HG03457 (cell line): Measurements from ENCODE around the gene CD34.

Experiments
- ATAC-seq: cut with Tn5 transposase; IDR thresholded peaks from one replicate; pipeline ENCODE4 v1.9.1; 2021; ENCODE audit warnings: moderate number of reproducible peaks; ENCODE audit not compliant: unreplicated experiment

The CD34 gene

GRCh38 chr1:207901041-207901653 is 9.8 kb downstream of the CD34 start:
- ATAC-seq = no peak

DNA sequence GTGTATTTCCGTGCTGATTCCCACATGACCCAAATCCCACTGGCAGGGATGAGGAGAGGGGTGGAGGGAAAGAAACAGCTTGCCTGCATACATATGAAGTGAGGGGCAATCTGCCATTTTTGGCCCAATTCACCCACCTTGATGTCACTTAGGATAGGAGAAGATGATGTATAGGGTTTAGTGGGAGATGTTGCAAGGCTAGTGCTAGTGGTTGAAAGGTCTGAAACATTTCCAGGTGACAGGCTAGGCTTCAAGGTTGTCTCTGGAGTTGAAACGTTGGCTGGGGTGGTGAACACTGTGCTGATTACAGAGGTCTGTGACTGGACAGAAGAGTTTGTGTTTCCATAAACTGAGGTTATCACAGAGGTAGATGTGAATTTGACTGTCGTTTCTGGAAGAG is 12.1 kb downstream of the CD34 start:
- ATAC-seq = no peak

DNA sequence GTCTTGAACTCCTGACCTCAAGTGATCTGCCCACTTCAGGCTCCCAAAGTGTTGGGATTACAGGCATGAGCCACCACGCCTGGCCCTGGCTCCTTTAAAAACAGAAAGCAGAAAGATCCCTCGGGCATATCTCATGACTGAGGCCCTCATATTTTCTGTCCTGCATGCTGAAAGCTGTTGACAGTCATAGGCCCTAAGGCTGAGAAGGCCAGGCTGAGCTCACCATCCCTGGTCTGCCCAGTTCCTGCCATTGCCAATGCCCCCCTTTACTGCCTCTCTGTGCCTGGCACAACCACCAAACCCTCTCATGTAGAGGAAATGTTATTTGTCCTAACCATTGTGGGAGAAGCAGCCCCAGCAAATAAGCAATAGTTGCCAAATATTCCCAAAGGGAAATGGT is 12.7 kb downstream of the CD34 start:
- no peak for ATAC-seq

- ATAC-seq = no peak
Measured at GRCh38 chr1:207897188-207897587, 13.7 kb downstream of the CD34 start.

DNA sequence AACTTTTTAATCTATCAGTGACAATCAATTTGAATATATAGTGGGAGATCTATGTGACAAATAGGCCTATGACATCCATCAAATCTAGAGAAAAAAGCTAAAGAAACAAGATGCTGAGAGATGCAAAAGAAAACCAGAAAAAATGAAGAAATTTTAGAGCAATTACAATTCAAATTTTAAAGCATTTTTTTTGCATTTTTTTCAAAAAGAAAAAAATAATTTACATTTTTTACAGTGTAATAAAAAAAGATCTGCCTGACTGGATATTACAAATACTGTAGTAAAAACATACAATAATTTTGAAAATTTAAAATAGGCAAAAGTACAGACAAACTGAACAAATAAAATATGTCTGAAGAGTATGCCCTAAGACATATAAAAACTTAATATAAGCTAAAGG is 14.4 kb downstream of the CD34 start:
- no peak for ATAC-seq

- ATAC-seq = no peak
Measured at GRCh38 chr1:207894704-207895103, 16.2 kb downstream of the CD34 start.

DNA sequence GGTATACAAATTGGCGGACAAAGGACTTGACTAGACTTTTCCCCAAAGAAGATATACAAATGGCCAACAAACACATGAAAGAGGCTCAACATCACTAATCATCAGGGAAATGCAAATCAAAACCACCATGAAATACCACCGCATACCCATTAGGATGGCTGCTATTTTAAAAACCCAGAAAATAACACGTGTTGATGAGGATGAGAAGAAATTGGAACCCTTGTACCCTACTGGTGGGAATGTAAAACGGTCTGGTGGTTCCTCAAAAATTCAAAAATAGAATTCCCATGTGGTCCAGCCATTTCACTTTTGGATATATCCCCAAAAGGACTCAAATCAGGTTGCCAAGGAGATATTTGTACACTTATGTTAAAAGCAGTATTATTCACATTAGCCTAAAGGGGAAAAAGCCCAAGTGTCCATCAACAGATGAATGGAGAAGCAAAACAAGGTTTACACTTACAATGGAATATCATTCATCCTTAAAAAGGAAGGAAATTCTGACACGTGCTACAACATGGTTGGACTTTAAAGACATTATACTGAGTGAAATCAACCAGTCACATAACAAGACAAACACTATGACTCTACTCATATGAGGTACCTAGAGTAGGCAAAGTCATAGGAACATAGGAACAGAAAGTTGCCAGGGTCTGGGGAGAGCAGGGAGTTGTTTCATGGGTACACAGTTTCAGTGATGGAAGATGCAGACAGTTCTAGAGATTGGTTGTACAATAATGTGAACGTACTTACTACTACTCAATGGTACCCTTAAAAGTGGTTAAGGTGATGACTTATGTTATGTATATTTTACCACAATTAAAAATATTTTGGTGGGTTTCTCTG is 17.0 kb downstream of the CD34 start:
- ATAC-seq = no peak

DNA sequence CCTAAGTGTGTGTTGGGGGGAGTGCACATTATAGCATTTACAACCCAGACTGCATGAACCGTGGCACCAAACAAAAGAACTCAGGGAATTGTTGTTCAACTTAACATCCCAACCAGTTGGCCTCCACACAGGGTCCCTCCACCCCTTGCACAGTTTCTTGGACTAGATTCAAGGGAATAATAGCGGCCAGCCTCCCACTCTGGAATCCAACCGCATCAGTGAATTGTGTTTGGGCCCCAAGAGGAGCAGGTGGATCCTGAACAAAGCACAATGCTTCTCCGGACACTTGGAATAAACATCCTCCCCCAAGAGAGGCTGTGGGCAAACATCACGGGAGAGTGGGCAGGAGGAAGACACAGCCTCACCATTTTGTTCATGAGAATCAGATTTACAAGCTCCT is 18.2 kb downstream of the CD34 start:
- no peak for ATAC-seq

DNA sequence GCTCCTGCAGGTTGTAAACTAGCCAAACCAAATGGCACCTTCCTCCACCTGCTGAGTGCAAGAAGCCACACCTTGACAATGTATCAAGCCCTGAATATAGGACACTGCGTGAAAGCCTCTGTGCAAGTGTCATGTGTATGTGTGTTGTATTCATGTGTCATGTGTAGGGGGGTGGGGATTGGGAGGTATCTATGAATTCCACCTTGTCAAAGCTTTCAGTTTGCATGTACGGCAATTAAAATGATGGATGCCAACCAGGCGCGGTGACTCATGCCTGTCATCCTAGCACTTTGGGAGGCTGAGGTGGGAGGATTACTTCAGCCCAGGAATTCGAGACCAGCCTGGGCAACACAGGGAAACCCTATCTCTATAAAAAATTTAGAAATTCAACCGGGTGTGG is 19.8 kb downstream of the CD34 start:
- no peak for ATAC-seq

DNA sequence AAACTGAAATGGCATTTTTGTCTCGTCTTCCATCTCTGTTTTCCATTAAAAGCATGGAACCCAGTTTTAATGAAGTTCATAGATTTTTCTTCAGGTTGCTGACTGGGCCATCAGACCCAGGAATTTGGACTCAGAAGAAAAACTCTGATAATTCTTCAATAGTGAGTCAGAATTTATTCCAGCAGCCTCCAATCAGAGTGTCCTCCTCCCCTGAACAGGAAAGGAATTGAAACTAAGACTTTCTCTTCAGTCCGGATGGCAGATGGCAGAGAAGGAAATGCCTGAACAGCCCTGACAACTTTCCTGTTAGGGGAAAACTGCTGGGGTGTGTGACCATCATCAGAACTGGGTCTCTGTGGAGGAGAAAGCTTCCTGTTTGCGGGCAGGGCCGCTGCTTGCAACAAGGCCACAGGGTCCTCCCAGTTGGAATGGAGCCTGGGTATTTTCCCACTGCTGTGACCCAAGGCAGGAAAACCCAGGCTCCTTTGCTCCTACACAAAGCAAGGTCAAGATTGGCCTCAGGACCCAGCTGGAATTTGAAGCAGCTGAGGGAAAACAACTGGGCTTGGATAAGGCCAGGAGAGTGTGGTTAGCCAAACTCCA is 20.7 kb downstream of the CD34 start:
- ATAC-seq = no peak

GRCh38 chr1:207888652-207889051 is 22.3 kb downstream of the CD34 start:
- ATAC-seq = no peak

GRCh38 chr1:207887542-207888201 is 23.3 kb downstream of the CD34 start:
- ATAC-seq = no peak

- no peak for ATAC-seq
Measured at GRCh38 chr1:207886227-207886626, 24.7 kb downstream of the CD34 start.

- no peak for ATAC-seq
Measured at GRCh38 chr1:207885129-207886032, 25.5 kb downstream of the CD34 start.

- no peak for ATAC-seq
Measured at GRCh38 chr1:207884266-207885029, 26.5 kb downstream of the CD34 start.

DNA sequence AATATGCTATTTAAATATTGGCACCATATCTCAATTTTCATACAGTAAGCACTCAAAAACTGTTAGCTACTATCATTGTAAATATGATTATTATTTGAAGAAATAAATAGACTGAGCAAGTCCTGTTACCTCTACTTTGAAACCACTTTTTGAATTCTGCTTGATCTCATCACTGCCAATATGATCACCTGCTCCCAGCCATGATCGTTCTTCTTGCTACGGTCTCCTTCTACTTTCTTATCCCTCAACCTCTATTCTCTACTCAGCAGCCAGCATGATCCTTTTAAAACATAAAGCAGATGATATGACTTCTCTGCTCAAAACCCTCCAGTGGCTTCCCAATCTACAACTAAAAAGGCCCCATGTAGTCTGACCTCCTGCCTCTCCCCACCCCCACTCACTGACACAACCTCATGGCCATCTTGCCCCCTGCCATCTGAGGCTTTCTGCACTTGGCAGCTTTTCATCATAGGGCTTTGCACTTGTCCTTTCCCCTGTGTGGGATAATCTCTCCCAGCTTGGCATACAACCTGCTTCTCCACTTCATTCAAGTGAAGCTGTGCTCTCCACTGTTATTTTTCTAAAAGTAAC is 27.2 kb downstream of the CD34 start:
- no peak for ATAC-seq

GRCh38 chr1:207883104-207883651 is 27.7 kb downstream of the CD34 start:
- no peak for ATAC-seq

- ATAC-seq = no peak
Measured at GRCh38 chr1:207882692-207883091, 28.2 kb downstream of the CD34 start.

DNA sequence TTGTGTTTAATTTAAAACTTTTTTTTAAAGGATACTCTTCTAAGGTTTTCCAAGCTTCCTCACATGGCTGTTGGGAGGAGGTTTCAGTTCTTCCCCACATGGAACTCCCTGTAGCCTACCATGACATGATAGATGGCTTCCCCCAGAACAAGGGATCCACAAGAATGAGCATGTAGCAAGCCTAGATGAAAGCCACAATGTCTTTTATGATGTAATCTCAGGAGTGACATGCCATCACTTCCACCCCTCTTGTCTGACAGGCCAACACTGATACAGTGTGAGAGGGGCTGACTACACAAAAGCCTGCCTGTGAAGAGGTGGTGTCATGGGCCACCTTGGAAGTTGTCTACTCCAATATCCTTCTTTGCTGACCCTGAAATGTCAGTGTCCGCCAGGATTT is 32.0 kb downstream of the CD34 start:
- no peak for ATAC-seq
